ENCODE results near the gene SUSD3.

GRCh38 chr9:93096811-93097382, 38.4 kb downstream of the SUSD3 start:
- no peak for TF ChIP-seq CTCF (IDR thresholded peaks at IDR 0.05; ENCODE audit: borderline replicate concordance, extremely low read depth, low read length, poor library complexity, severe bottlenecking)
- TF ChIP-seq EZH2 (IDR thresholded peaks at IDR 0.05; ENCODE audit: borderline replicate concordance, low read depth, low read length, severe bottlenecking): no peak
